ENCODE measurements around the gene MICALL2.

The MICALL2 gene

DNA sequence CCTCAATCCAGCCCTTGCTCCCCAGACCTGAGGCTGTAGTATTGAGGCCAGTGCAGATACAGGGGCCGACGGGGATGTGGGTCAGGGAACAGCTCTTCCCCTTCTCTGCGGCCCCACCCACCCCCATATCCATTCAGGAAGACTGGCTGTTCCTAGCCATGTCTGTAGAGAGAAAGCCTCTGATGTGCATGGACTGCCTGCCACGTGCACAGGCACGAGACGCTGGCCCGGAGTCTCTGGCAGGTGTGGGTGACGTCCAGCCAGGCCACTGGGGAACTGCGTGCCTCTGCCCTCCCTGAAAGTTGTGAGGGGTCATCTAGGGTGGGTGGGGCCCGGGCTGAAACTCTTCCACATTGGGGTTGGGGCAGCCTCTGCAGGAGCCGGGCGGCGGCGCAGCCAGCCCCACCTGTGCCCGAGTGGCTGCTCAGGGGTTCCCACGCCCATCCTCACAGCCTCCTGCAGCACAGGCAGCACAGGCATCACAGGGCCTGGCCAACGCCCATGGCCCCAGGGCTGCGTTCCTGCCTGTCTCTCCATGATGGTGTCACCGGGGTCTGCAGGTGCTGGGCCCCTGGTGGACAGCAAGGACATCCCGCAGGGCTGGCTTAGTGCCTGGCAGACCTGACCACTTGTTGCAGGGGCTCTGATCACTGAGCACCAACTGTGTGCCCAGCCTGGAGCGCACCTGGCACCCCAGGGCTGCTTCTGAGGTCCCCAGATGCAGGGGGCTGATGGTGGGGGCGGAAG is 27.5 kb downstream of the MICALL2 start:
- DNase-seq: no peak

DNA sequence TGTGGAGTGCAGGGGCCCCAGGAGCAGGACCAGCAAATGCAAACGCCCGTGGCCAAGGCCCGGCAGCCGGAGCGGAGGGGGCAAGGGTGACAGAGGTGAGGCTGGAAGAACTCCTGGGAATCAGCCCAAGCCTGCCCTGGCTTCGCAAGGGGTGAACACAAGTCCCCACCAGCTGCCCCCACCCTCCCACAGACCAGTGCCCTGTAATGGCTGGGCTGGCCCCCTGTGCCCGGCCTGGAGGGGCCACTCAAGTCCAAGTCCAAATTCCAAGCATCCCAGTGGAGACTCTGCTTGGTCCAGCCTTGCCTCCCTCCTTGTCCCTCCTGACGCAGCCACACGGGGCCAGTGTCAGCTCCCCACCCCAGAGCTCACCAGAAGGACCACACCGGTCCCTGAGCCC is 28.0 kb downstream of the MICALL2 start:
- no peak for DNase-seq

DNA sequence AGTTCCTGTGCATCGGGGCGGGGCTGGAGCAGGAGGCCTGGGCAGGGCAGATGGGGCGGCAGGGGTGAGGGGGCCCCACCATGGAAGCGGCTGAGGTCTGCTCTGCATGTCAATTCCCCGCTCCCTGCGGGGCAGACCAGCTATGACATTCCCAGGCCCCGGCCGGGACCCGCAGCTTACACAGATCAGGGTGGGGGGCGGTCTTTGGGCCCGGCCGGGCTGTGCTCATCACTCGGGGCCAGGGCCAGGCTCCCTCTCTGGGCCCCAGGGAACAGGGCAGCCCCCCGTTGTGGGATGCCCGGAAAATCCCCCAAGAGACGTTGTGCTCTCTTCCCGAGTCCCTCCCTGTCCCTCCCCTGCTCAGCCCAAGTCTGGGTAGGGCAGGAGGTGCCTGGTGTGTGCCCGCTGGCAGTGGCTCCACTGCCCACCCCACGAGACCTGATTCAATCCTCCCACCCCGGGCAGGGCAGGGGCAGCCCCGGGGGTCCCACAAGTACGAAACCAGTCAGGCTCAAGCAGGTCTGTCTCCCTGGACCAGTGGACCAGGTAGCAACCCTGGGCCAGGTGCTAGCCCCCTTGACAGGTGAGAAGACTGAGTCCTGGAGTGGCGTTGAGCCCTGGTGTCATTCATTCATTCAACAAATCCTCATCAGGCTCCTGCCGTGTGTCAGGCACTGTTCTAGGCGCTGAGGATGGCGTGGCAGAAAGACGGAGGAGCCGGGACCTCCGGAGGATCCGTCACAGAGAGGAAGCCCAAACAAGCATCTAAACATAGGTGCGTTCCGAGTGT is 29.0 kb downstream of the MICALL2 start:
- DNase-seq: no peak

DNA sequence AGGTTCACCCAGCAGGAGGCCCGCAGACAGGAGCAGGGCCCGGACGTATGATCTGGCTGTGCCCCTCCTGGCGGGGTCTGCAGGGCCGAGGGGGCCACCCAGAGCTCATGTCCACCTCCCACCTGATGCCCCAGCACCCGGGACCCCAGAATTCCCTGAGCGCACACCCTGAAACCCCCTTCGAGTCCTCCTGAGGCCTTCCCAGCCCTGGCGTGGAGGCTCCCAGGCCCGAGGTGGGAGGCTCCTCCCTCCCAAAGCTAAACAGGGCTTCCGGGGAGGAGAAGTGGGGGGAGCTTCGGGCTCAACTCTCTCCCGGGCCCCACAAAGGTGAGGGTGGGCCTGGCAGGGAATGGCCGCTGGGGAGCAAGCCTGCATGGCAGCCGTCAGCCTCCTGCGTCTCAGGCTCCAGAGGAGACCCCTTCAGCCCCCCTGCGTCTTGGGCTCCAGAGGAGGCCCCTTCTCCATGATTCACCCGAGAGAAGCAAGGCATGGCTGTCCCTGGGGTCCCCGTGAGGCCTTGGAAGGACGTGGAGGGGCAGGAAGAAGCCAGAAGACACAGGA is 30.2 kb downstream of the MICALL2 start:
- DNase-seq: no peak

DNA sequence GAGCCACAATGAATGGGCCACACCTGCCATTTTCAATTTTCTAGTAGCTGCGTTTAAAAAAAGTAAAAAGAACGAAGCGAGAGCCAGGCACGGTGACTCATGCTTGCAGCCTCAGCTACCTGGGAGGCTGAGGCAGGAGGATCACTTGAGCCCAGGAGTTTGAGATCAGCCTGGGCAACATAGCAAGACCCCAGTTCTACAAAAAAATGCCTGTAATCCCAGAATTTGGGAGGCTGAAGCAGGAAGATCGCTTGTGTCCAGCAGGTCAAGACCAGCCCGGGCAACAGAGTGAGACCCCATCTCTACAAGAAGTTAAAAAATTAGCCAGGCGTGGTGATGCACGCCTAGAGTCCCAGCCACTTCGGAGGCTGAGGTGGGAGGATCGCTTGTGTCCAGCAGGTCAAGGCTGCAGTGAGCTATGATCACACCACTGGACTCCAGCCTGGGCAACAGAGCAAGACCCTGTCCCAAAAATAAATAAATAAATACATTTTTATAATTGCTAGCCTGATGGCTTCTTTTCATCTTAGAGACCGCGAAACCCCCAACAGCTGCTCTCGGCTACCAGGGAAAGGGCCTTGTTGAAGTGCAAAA is 32.1 kb downstream of the MICALL2 start:
- DNase-seq: no peak

DNA sequence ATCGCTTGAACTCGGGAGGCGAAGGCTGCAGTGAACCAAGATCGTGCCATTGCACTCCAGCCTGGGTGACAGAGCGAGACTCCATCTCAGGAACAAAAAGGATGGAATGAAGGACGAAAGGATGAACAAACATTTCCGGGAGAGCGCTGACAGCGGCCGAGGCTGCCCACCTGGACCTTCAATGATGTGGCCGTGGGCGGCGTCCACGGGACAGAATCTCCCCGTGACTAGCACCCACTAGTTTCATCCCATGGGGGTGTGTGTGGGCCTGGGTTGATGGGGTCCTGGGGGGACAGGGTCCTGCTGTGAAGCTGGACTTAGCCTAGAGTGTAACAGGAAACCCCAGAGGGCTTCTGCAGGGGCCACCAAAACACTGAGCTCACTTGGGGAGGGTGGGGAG is 32.8 kb downstream of the MICALL2 start:
- DNase-seq: no peak

DNA sequence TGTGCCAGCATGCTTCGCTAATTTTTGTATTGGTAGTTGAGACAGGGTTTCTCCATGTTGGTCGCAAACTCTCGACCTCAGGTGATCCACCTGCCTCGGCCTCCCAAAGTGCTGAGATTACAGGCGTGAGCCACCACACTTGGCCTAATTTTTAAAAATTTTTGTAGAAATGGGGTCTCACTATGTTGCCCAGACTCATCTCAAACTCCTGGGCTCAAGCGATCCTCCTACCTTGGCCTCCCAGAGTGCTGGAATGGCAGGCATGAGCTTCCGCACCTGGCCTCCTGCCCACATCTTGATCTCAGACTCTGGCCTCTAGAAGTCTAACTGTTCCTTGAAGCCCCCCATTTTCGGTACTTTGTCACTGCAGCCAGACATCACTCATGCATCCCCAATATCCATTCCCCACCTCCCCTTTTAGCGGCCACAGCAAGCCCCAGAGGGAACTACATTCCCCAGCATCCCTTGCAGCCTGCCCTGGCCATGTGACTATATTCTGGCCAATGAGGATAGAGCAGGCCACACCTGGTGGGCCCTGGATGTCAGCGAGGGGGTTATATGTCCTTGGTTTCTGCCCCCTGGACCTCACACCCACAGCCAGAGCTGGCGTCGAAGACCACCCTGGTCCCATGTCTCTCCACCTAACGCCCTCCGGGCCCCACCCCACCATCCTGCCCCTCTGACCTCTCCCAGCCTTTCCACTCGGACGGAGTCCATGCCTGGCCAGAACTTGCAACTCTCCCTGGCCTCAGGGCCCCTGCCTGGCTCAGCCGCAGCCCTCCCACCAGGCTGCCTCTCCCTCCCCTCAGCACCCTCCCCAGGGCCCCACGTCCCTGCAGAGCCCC is 33.8 kb downstream of the MICALL2 start:
- no peak for DNase-seq

DNA sequence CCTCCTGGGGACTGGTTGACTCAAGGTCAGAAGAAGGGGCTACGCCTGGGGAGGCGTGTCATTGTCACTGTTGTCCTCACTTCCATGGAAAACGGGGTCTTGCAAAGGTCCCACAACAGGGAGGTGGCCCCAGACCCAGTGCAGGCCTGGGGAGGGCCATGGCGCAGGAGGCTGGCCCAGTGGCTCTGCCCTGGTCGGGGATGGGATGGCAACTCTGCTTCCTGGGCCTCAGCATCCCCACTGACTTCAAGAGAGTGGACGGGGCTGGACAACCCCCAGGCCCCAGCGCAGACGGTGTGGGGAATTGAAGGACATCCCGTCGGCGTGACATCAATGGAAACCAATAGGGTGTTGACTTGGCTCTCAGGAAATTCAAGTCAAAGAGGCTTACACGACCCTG is 35.2 kb downstream of the MICALL2 start:
- DNase-seq: no peak

DNA sequence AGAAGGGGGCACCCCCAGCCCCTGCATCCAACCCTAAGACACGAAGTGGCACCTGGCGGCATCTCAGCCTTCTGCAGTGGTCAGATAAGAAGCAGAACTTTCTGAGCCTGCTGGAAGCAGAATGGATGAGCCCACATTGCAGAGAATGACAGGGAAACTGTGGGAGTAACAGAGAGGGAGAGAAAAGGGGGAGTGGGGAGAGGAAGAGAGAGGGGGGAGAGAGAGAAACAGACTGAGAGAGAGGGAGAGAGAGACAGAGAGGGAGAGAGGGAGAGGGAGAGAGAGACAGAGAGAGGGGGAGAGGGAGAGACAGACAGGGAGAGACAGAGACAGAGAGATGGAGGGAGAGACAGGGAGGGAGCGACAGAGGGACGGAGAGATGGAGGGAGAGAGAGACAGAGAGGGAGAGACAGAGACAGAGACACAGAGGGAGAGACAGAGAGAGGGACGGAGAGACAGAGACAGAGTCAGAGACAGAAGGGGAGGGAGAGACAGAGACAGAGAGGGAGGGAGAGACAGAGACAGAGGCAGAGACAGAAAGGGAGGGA is 35.9 kb downstream of the MICALL2 start:
- no peak for DNase-seq

DNA sequence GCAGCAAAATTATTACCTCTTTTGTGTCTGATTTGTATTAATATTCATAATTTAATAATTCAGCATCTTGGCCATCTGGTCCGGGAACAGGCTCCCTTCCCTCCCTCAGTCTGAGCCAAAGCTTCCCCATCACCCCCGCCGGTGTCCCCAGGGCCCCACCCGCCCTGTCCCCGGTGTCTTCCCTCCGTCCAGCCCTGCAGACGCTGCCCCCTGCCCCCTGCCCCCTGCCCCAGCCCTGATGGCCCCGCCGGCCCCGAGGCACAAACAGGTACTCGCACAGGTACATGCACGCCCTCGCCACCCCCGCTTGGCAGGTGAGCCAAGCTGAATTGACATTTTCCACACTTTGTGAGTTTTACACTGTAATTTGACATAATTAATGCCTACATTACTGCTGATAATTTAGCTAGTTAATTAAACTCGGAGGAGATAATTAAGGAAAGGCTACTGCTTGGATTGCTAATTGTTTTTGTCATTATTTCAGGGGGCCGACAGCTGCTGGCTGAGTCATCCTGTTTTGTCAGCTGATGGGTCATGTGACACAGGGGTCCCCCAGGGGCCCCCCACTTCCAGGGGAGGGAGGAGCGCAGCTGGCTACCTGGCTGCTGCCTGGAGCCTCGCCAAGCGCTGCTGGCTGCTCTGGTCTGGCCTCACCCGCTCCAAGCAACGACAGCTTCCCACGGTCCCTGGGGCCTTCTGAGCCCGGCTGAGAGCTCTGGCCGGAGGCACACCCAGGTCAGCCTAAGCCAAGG is 36.6 kb downstream of the MICALL2 start:
- DNase-seq: no peak

DNA sequence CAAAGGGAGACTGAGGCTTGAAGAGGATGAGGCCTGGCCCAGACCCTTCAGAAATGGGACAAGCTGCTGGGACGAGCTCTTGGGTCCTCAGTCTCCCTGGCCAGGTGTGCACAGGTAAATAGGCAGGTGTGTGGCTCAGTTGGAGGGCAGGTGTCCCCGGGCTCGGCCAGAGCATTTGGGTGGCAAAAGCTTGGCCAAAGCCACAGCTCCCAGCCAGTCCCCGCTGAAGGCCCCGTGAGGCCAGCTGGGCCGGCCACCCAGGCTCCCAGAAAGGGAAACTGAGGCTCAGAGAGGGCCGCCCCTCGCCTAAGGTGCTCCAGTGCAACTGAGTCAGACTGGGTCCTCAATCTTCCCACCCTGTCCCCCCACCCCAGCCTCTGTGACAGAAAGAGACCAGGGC is 37.3 kb downstream of the MICALL2 start:
- DNase-seq: no peak

DNA sequence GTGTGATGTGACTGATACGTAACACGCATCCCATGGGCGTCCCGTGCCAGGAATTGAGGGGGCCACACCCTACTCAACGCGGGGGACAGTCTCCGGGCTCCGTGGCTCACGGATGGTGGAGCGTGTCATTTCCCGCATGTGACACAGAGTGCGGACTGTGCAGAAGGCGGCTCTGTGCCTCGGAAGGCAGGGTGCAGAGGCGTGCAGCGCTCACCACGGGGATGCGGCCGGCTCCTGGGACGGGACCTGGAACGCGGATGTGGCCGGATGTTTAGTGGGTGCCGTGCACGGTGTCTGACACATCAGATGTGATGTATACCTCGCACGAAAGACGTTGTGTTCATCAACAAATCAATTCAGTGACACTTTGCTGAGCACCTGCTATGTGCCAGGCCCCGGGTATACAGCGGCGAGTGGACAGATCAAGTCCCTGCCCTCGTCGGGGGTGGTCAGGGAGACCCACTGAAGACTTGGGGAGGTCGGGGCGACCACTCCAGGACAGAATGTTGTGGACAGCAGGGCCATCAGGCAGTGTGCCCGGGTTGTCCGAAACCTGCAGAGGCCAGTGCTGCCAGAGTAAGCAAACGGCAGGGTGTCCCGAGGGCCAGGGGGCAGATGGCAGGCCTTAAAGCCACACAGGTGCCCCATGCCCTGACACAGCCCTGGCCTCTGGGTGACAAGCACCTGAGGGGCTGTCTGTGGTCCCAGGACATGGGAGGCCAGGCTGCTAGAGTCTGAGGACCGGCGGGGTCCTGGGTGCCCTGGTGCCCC is 38.1 kb downstream of the MICALL2 start:
- no peak for DNase-seq

DNA sequence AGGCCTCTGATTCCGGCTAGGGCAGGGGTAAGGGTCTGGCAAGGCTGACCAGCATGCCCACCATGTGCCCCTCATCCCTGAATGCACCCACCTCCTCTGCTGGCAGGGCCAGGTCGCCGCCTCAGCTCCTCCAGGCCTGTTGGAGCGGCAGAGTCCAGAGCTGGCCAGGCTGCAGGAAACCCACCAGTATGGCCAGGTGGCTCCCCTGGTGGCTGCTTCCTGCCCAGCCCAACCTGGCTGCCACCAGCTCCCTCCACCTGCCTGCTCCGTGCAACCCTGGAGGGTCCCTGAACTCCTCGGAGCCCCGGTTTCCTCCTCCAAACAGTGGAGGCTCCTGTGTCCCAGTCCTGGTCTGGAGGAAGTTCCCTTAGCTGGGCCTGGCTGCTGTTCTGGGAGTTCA is 39.6 kb downstream of the MICALL2 start:
- DNase-seq: no peak

DNA sequence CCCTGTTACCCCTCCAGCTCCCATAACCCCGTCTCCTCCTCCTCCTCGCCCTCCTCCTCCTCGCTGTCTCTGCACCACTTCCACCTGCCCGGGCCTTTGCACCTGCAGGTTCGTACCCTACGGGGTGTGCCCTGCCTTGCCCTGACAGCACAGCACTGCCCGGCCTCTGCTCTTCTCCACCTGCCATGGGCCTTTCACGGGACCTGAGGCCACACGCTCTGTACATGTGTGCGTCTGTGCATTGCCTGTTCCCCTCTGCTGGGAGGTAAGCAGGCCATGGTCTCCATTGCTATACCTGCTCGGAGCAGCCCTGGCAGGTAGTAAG is 40.0 kb downstream of the MICALL2 start:
- no peak for DNase-seq

DNA sequence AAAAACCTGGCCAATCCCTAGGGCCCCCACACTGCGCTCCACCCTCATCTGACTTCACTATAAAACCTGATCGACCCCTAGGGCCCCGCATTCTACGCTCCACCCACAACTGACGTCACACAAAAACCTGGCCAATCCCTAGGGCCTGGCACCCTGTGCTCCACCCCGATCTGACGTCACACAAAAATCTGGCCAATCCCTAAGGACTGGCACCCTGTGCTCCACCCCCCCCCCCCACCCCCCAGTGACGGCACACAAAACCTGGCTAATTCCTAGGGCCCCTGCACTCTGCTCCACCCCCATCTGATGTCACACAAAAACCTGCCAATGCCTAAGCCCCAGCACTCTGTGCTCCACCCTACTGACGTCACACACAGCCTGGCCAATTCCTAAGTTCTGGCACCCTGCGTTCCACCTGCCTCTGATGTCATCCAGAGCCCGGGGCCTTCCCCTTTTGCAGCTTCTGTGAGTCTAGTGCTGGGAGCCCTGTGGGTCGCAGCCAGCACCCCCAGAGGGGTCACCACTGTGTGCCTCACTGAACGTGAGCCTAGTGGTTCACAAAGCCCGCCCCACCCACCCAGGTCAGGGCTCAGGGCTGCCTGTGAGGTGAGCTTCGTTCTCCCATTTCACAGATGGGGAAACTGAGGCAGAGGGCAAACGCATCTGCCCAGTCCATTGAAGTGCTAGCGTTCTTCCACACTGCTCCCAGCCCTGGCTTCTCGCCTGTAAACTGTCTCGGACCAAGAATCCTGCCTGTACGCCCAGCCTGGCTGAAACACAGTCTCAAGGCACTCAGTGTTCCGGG is 40.6 kb downstream of the MICALL2 start:
- DNase-seq: no peak

DNA sequence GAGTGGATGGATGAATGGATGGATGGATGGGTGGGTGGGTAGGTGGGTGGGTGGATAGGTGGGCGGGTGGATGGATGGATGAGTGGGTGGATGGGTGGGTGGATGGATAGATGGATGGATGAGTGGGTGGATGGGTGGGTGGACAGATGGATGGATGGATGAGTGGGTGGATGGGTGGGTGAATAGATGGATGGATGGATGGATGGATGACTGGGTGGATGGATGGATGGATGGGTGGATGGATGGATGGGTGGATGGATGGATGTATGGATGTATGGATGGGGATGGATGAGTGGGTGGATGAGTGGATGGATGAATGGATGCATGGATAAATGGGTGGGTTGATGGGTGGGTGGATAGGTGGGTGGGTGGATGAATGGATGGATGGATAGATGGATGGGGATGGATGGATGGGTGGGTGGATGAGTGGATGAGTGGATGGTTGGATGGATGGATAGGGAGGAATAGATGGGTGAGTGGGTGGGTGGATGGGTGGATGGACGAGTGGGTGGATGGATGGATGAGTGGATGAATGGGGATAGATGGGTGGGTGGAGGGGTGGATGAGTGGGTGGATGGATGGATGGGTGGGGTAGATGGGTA is 43.8 kb downstream of the MICALL2 start:
- no peak for DNase-seq

DNA sequence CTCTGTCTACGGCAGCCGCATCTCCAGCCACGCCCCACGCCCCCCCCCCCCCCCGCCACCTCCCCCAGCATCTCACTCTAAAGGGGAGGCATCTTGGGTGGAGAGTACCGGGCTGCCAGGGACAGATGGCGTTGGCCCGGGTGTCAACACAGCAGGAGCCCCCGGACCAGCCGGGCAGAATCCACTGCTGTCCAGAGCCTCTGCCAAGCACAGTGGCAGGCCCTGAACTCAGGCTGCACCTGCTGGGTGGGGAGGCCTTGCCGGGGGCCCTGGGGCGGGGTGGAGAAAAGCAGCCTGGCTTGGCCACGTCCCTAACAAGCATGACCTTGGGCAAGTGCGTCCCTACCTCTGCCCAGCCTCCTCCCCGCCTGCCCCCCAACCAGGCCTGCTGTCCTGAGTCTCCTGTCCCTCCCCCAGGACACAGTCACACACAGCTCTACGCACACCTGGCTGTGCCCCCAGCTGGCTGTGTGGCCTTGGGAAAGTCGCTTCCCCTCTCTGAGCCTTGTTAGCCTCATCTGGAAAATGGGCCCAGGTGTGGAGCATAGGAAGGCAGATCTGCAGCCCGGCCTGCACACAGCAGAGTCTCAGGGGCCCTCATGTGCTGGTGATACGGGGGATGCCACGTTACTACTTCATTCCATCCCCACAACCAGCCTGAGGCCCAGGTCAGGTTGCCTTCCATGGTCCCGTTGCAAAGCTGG is 45.2 kb downstream of the MICALL2 start:
- no peak for DNase-seq

DNA sequence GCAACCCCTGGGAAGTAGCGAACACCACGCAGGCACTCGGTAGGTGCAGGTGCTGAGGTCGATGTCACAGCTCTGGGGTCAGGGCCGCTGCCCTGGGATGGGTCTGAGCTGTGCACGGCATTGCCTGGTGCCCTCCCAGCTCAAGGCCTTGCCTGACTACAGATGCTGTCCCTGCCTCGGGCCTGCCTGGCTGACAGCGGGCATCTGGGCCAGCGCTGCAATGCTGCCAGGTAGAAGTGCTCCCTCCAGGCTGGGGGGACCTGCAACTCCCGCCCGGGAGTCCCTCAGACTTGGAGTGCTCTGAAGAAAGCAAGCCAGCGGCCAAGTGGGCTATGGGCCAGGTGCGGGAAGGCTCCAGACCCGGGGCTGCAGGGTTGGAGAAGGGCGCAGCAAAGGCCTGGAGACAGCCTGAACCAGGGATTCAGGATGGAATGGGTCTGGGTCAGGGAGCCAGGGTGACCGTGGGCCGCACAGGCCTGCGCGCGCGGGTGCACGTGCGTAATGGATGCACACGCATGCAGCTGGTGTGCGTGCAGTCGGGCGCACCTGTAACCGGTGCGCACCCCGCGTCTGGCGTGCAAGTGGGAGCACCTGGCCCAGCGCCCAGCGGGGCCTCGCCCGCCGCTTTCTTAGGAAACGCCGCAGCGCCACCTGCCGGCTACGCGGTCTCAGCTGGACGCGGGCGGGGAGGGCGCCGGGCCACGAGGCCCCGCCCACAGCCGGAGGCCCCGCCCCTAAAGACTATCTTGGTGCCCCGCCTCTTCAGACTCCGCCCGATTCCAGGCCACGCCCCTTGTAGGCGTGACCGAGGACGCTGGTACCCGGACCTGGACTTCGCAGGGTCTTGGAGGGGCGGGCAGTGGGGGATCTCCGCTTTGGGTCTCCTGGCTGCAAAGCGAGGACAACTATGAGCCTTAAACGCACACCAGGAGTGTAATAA is 46.7 kb downstream of the MICALL2 start:
- peak; percentile 88 for DNase-seq
